ENCODE measurements around the gene CASD1.

- TF ChIP-seq POLR2A (IDR thresholded peaks at IDR 0.05; ENCODE audit: low read depth, low read length) (no peak), POLR2AphosphoS5 (IDR thresholded peaks at IDR 0.05; ENCODE audit: low read depth, low read length) (no peak), SPI1 (IDR thresholded peaks at IDR 0.05; ENCODE audit: low read depth, low read length) (no peak), TAF1 (IDR thresholded peaks at IDR 0.05; ENCODE audit: low read depth, low read length) (no peak), PAX5 (IDR thresholded peaks at IDR 0.05; ENCODE audit: insufficient read depth, low read length, severe bottlenecking) (no peak)
These were observed 67.7 kb downstream of the CASD1 start for GRCh38 chr7:94577357-94577756.
